Inflammatory macrophage (primary cell): ENCODE results near the gene HEMK1.
A peak's percentile ranks its signal among the peaks of the same experiment; 100 is the strongest.

ENCODE experiments used
- DNase-seq, 2 donors: peaks; one replicate each; pipeline ENCODE4 v3.0.0-alpha.2; 2020 to 2022

Gene HEMK1

GRCh38 chr3:50545781-50546180, 23.5 kb upstream of the HEMK1 start:
- no peak for DNase-seq

GRCh38 chr3:50549226-50549625, 20.1 kb upstream of the HEMK1 start:
- no peak for DNase-seq

GRCh38 chr3:50550079-50550736, 19.1 kb upstream of the HEMK1 start:
- DNase-seq: peak; percentile 51 to 58

DNA sequence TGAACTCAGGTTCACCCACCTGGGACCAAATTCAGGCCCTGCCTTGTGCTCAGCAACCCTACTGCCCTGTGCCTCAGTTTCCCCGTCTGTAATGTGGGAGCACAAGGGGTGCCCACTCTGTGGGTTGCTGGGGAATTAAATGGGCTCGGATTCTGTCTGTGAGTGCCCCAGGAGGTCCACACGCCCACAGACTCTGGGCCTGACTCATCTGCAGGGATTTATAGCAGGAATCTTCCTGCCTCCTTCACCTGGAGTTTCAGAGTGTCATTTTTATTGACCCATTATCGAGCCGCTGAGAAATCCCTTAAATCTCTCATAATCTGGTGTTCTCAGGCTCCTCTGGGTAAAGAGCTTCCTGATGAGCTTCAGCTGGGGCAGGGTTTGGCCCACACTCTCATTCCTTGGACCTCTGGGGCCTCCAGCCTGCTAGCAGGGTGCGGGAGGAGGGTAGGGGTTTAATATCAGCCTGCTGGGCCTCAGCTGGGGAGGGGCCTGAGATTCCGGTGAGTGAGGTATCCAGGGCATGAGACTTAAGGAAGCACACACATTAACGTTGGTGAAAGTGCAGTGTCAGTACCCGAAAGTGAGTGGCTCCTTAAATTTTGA, 18.2 kb upstream of the HEMK1 start:
- no peak for DNase-seq

DNA sequence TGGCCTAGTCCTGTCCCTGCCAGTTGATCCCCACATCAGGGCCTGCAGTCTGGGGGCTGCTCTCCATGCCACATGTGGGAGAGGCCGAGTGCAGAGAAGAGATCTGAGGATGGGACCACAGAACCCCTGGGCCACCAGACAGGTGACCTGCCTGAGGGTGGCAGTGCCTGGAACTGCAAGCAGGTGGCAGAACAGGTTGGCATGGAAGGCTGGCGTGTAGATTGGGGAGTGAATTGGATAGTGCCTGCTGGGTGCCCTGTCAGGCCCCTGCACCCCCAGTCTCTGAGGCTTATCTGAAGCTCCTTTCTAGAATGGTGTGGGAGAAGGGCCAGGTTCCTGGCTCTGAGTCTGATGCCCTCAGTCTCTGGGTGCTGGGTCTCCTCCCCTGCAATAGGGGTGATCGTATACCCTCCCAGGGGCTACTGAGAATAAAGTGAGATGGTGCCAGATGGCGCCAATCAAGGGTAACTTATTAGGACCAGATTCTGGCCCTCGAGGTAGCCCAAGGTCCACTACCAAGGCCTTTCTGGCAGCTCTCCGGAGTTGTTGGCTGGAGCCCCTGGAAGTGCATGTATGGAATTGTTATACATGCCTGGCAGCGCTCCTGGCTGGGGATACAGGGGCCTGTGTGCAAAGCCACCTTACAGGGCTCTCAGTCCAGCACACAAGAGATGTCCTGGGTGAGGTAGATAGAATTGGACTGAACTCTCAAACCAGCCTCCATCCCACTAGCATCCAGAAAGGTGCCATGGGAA, 17.5 kb upstream of the HEMK1 start:
- DNase-seq: no peak

DNA sequence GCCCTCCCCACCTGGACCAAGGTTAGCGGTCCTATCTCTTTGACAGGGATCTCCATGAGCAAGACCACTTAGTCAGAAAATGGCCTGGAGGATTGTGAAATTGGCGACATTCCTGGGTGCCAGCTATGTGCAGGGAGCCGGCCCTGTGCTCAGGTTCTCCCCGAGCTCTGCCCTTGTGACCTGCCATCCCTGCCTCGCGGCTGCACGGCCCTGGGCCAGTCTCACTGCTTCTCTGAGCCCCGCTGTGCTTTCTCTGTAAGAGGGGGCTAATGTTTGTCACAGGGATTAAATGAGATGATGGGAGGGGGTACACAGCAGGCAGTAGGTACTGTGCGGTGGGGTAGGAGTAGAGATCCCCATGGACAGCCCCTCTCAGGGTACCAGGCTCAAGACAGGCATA, 16.7 kb upstream of the HEMK1 start:
- no peak for DNase-seq

- no peak for DNase-seq
Measured at GRCh38 chr3:50554553-50554952, 14.8 kb upstream of the HEMK1 start.

GRCh38 chr3:50557106-50557505, 12.2 kb upstream of the HEMK1 start:
- no peak for DNase-seq

DNA sequence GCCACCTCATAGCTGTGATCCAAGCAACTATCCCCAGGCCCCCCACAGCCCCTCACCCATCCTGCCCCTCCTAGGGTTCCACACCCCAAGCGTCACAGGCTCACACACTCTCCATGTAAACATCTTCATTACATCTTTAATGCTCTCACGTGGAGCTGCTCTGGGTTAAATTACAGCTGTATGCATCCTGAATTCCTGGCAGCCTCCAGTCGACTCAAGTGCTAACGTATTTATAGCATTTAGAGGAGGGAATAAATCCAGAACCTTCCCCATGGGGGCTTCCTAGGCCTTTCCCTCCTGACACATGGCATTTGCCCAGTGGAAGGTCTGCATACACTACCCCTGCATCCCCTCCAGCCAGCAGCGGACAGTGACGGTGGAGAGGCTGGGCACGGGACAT, 11.4 kb upstream of the HEMK1 start:
- DNase-seq: no peak

DNA sequence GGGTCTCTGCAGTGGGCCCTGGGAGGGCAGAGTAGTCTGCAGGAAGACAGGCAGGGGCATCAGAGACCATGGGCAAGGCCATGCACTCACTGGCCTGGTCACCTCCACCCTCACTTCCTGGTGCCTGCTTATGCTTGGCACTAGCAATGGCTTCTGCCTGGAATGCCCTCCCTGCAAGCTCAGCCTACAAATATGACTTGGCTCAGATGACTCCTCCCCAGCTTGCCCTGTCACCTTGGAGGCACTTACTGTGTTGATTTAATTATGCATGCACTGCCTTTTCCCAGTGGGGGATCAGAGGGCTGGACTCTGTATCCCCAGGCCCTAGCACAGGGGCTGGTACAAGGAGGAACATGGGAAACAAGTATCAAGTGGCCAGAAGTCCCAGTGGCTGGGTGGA, 9.6 kb upstream of the HEMK1 start:
- DNase-seq: no peak

GRCh38 chr3:50562861-50563260, 6.5 kb upstream of the HEMK1 start:
- peak in 1 of 2 donors; percentile 29 for DNase-seq

DNA sequence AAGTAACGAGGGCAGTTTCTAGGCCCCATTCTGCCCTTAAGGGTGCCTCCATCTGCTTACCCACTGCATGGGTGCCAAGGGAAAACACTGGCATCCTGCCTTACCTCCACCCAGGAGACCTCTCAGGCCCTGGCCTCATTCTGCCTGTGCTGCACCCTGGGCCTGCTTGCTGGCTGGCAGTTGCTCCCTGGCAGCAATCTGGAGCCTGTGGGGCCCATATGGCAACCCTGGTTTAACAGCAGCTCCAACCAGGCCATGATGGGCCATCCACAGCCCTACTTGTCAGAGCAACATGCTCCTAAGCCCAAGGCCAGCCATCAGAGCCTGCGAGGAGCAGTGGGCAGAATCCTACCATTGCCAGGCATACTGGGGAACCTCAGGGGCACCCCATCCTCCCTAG, 5.5 kb upstream of the HEMK1 start:
- no peak for DNase-seq

- DNase-seq: no peak
Measured at GRCh38 chr3:50564321-50564720, 5.0 kb upstream of the HEMK1 start.

DNA sequence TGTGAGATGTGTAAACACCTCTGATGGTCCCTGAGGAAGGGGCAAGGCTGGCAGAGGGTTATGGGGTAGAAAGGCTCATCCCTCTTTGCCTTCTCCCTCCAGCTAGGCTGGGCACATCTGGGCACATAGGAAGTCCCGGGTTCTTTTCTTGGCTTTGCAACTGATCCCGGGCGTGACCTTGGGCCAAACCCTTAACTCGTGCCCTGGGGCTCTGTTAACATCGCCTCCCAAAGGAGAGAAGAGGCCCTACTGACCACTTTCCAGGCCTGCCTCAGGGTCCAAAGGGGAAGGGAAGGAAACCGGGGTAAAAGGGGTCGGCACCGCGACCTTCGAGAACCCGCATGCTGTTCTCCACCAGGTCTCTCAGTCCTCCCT, 2.3 kb upstream of the HEMK1 start:
- no peak for DNase-seq

DNA sequence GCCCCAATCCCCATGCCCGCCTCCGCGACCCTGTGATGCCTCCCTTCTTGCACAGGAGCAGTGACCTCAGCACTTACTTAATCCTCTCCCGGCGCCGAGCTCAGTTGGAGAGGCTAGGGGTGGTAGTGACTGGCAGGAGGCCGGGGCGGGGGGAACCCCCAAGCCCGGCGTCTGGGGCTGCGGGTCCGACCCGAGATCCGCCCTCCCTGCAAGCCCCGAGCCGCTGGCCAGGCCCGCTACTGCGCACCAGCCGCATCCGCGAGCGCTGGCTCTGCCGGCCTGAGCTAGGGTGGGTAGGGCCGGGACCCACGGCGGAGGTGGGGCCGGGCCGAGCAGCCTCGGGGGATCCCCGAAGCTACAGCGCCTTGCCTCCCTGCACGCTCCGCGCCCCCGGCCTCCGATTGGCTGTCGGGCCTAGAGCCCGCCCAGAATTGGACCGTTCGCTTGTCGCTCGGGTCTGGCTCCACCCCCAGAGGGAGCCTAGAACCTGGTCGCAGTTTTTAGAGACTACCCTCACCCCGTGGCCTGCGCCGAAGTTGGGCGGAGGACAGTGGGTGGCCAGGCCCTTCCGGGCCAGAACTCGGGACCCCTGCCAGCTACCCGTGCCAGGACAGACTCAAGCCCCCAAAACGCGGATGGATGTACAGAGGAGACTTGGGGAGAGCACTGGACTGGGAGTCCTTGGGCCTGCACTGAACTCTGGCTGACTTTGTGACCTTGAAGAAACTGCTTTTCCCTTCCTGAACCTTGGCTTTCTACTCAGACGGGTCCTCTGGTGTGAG, 1.7 kb upstream of the HEMK1 start, which contains the start of gene C3orf18:
Gene C3orf18 (minus strand): TSS at position 362 of the 782 bp plus-strand sequence. CDS start 2,048 bp downstream, outside the sequence.
- DNase-seq: peak; percentile 93 to 96

DNA sequence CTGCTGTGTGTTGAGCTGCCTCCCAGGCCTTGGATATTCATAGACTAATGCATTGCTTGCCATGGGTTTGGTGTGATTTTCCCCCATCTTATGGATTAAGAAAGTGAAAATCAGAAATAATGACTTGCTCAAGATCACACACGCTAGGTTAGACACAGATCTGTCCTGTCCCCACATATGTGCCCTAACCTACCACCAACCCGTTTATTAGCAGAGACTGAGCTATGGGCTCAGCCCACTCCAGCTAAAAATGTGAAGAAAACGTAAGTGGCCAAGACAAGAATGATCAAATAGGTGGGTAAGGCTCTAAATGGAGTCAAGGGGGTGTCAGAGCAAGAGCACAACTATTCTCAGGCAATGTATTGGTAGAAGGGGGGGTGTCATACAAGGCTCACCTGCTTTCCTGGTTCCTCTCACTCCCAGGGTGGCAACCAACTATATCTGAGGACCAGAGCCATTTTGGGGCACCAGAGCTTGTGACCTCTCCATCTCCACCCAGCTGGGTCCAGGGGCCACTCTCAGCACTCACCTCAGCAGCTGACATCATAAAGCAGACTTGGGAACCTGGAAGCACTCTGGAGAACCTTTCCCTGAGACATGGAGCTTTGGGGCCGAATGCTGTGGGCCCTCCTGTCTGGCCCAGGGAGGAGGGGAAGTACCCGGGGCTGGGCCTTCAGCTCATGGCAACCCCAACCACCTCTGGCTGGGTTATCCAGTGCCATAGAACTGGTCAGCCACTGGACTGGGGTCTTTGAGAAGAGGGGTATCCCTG, 1.4 kb downstream of the HEMK1 start:
- no peak for DNase-seq

DNA sequence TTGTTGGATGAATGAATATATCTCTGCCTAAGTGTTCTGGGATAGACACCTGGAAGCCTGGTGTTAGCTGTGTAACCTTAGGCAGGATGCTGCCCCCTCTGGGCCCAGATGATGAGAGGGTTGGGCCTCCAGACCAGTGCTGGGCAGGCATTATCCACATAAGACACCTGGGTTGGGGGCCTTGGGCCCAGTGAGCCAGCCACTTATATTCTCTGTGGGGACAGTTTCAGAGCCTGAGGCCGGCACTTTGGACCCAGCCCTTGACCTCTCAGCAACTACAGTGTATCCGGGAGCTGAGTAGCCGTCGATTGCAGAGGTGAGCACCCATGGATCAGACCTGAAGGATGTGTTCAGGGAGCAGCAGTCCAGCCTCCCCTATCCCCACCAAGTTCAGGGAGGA, 2.2 kb downstream of the HEMK1 start:
- no peak for DNase-seq

DNA sequence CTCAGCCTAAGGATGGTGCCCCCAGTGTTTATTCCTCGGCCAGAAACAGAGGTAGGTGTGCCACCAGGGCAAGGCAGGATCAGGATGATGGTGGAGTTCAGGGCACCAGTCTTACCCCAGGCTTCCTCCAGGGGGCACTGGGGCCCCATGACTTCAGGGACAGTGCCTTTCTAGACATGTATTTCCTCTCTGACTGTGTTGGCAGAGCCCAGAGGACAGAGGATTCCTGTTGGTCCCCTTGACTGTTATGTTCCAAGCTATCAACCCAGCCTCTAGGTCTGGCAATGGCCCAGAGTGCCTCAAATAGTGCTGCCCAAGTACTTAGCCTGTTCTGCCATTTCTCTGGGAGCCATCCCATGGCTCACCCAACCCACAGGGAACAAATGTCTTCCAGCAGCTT, 2.8 kb downstream of the HEMK1 start:
- DNase-seq: peak; percentile 83 to 88

DNA sequence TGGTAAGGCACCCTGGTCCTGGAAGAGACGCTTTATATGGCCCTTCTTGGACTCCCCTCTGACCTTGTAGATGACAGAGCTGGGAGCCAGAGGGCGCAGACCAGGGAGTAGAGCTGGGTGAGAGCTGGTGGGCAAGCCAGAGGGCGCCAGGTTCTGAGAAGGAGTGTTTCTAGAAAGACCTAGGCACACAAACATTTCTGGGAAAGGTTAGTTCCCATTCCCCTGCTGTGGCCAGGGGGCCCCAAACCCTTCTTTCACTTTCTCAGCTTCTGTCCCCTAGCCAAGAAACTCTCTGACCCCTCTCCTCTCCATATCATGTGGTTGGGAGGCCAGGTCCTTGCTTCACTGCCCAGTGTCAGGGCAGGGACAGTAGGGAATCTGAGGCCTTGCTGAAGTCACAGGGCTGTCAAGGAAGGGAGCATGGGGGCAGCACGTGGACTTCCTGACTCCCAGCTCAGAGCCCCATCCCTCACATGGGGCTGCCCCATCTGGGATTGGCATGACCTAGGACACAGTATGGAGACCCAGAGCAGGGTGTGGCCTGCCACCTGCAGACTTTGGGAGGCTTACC, 3.6 kb downstream of the HEMK1 start:
- no peak for DNase-seq

DNA sequence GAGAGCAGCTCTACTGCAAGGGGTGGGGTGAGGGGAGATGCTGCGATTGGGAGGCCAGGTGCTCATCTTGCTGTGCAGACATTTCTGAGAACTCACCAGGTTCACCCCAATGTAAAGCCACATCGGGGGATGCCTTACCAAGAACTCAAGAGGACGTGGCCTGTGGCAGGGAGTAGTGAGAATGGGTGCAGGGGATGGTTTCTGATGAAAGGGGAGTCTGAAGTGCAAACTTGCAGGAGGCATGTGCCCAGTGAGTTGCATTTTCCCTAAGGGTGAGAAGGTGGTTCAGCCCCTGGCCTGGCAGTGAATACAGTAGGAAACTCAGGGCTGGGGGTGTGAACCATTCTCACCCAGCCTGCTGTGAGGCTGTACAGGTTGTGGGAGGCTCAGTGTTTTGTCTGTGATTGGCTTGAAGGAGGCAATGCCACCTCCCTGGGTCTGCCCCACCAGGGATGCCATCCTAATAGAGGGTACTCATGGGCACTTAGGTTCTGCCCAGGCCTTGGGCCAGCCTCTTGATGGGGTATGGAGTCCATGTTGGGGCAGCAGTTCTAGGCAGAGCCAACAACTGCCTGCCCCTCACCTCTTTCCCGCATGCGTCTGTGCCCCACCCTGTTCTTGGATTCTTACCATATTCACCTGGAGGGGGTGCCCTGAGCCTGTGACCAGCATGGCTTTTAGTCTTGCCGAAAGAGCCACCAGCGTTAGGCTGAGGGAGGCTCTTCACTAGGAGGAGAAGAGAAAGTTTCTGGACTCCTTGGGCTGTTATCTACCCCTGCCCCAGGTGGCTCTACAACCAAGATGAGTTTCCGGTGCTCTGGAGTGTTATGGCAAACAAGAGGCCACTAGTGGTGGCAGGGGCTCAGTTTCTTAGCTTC, 4.5 kb downstream of the HEMK1 start:
- DNase-seq: no peak

GRCh38 chr3:50574444-50574831, 5.1 kb downstream of the HEMK1 start:
- no peak for DNase-seq
